SU-DHL-6 (cell line): ENCODE data around the gene OR7A17.

ENCODE experiments used
- H2AFZ ChIP-seq: fragments of 200-600 bp; sonication (generic); 2 replicates; pipeline ENCODE4 v1.6.1; 2014; ENCODE audit warnings: low read depth, mild to moderate bottlenecking, moderate library complexity, mixed read lengths, antibody characterized with exemption, low read length; ENCODE audit not compliant: severe bottlenecking
- H3F3A ChIP-seq: fragments of 200-600 bp; shearing (Covaris generic); 2 replicates; pipeline ENCODE4 v1.6.0; 2016; ENCODE audit warnings: antibody characterized with exemption, mild to moderate bottlenecking; ENCODE audit not compliant: insufficient read depth
- H3K27ac ChIP-seq: fragments of 200-600 bp; sonication (generic); 2 replicates; pipeline ENCODE4 v1.5.1; 2016; ENCODE audit warnings: low read depth, mild to moderate bottlenecking, low read length, moderate library complexity, mixed read lengths
- H3K27me3 ChIP-seq: fragments of 200-600 bp; sonication (generic), shearing (Covaris generic); 2 replicates; pipeline ENCODE4 v1.6.0; 2014; ENCODE audit warnings: mild to moderate bottlenecking, low read length
- H3K36me3 ChIP-seq: fragments of 200-600 bp; sonication (generic); 2 replicates; pipeline ENCODE4 v1.6.1; 2014; ENCODE audit warnings: mild to moderate bottlenecking, low read length, mixed read lengths
- H3K4me2 ChIP-seq: fragments of 300-600, 200-600 bp; shearing (Covaris generic), sonication (generic); 2 replicates; pipeline ENCODE4 v1.6.0; 2014; ENCODE audit warnings: low read length, low read depth, mild to moderate bottlenecking; ENCODE audit not compliant: poor library complexity, severe bottlenecking
- H3K4me3 ChIP-seq: fragments of 200-600 bp; sonication (generic); 2 replicates; pipeline ENCODE4 v1.5.1; 2014; ENCODE audit warnings: antibody characterized with exemption, low read length, mild to moderate bottlenecking, mixed read lengths; ENCODE audit not compliant: insufficient read depth, poor library complexity, severe bottlenecking
- H3K79me2 ChIP-seq: fragments of 200-600 bp; sonication (generic); 2 replicates; pipeline ENCODE4 v1.6.1; 2014; ENCODE audit warnings: mild to moderate bottlenecking, low read length, moderate library complexity; ENCODE audit not compliant: insufficient read depth
- H3K9ac ChIP-seq: fragments of 200-600 bp; sonication (generic); 2 replicates; pipeline ENCODE4 v1.7.0; 2014; ENCODE audit warnings: mild to moderate bottlenecking, low read length
- H3K9me2 ChIP-seq: fragments of 200-600 bp; sonication (generic); replicated peaks from 2 replicates; pipeline ENCODE4 v1.6.1; 2014; ENCODE audit warnings: low read length; ENCODE audit not compliant: insufficient read depth
- H3K9me3 ChIP-seq: fragments of 200-600 bp; sonication (generic); 2 replicates; pipeline ENCODE4 v1.6.1; 2014; ENCODE audit warnings: low read length, mixed read lengths; ENCODE audit not compliant: insufficient read depth
- H4K20me1 ChIP-seq: fragments of 200-600 bp; sonication (generic); 2 replicates; pipeline ENCODE4 v1.6.1; 2014; ENCODE audit warnings: low read depth, mild to moderate bottlenecking, antibody characterized with exemption, low read length, moderate library complexity, mixed read lengths
- EZH2phosphoT487 ChIP-seq: fragments of 200-600 bp; sonication (generic), shearing (Covaris generic); conservative IDR thresholded peaks from 2 replicates; pipeline ENCODE4 v1.6.1; 2018; ENCODE audit warnings: mild to moderate bottlenecking, antibody characterized with exemption, low read length, moderate library complexity, mixed read lengths
- TF ChIP-seq, protein P1 (sequence below): fragments of 200-600 bp; sonication (generic); IDR thresholded peaks from one replicate; pipeline ENCODE4 v1.5.1; 2017; ENCODE audit warnings: antibody characterized with exemption, mild to moderate bottlenecking, low read length, moderate library complexity; ENCODE audit not compliant: insufficient read depth, poor library complexity, severe bottlenecking

Gene OR7A17

DNA sequence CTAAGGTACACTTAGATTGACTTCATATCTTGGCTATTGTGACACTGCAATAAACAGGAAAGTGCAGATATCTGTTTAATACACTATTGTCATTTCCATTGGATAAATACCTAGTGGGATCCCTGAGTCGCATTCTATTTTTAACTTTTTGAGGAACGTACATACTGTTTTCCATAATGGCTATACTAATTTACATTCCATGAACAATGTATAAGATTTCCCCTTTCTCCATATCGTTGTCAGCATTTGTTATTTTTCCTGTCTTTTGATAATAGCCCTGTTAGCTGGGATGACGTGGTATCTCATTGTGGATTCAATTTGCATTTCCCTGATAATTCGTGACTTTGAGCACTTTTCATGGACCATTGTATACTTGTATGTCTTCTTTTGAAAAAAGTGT is 17.4 kb downstream of the OR7A17 start:
- Histone ChIP-seq H2AFZ (no peak overlapping the region), H3K9ac (no peak overlapping the region), H3K27me3 (no peaks in the 10 kb centered on the region), H3K36me3 (no peaks in the 10 kb centered on the region), H3K79me2 (no peaks in the 10 kb centered on the region), H3K9me2 (no peaks in the 10 kb centered on the region), H3K27ac (no peak overlapping the region), H3K4me3 (no peak overlapping the region), H4K20me1 (no peaks in the 10 kb centered on the region), H3K4me2 (no peak overlapping the region), H3K9me3 (no peaks in the 10 kb centered on the region), H3F3A (no peaks in the 10 kb centered on the region)
- TF ChIP-seq EZH2phosphoT487, result no peak
- TF ChIP-seq, protein P1, sequence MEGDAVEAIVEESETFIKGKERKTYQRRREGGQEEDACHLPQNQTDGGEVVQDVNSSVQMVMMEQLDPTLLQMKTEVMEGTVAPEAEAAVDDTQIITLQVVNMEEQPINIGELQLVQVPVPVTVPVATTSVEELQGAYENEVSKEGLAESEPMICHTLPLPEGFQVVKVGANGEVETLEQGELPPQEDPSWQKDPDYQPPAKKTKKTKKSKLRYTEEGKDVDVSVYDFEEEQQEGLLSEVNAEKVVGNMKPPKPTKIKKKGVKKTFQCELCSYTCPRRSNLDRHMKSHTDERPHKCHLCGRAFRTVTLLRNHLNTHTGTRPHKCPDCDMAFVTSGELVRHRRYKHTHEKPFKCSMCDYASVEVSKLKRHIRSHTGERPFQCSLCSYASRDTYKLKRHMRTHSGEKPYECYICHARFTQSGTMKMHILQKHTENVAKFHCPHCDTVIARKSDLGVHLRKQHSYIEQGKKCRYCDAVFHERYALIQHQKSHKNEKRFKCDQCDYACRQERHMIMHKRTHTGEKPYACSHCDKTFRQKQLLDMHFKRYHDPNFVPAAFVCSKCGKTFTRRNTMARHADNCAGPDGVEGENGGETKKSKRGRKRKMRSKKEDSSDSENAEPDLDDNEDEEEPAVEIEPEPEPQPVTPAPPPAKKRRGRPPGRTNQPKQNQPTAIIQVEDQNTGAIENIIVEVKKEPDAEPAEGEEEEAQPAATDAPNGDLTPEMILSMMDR, result no peak

DNA sequence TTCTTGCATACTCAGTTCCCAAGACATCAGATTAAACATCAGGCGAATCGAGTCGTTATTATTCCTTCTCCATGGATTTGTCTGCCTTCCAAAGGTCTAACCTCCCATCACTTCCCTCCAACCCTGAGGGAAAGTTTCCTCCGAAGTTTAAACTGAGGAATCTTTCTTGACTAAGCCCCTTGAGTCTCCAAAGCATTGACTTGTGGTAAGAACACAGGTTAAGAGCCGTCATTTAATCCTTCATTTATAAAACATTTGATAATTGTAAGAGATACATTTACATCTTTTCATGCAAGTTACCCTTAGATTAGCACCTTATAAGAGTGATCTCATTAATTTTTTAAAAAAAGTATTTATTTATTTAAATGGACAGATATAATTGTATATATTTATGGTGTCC is 37.1 kb downstream of the OR7A17 start, which contains the start of gene OR7A10:
Gene OR7A10 (minus strand): TSS at position 101 of the 400 bp plus-strand sequence. CDS start 7,045 bp downstream, outside the sequence.
- Histone ChIP-seq H3K36me3 (no peaks in the 10 kb centered on the region), H3K9me2 (no peaks in the 10 kb centered on the region), H3F3A (no peaks in the 10 kb centered on the region), H3K4me3 (no peak within 1 kb of the TSS), H3K9ac (no peak within 1 kb of the TSS), H3K4me2 (no peak within 1 kb of the TSS), H3K9me3 (no peaks in the 10 kb centered on the region), H3K79me2 (no peaks in the 10 kb centered on the region), H2AFZ (no peak within 1 kb of the TSS), H4K20me1 (no peaks in the 10 kb centered on the region), H3K27ac (no peak within 1 kb of the TSS), H3K27me3 (no peaks in the 10 kb centered on the region)
- TF ChIP-seq EZH2phosphoT487, result no peak
- TF ChIP-seq, protein P1, result no peak

DNA sequence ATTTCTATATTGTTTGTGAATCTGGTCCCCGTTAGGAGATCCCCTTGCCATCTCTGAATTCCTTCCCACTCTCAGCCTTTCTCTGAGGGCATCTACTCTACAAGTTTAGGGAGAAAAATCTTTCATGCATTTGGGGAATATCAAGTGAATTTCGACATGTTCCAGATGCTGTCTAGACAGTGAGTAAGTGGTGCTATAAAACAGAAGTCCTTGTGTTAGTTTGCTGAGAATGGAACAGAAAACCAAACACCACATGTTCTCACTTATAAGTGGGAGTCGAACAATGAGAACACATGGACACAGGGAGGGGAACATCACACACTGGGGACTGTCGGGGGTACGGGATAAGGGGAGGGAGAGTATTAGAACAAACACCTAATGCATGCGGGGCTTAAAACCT is 42.4 kb downstream of the OR7A17 start:
- H3K79me2 ChIP-seq, result no peaks in the 10 kb centered on the region
- no peak overlapping the region for H3K27ac ChIP-seq
- H2AFZ ChIP-seq, result no peak overlapping the region
- no peak overlapping the region for H3K9ac ChIP-seq
- H3K36me3 ChIP-seq, result no peaks in the 10 kb centered on the region
- H3F3A ChIP-seq, result no peaks in the 10 kb centered on the region
- no peak overlapping the region for H3K4me3 ChIP-seq
- H3K9me3 ChIP-seq, result no peaks in the 10 kb centered on the region
- H3K9me2 ChIP-seq, result no peaks in the 10 kb centered on the region
- no peak overlapping the region for H3K4me2 ChIP-seq
- H4K20me1 ChIP-seq, result no peaks in the 10 kb centered on the region
- H3K27me3 ChIP-seq, result no peaks in the 10 kb centered on the region
- TF ChIP-seq, protein P1, result no peak
- no peak for TF ChIP-seq EZH2phosphoT487
